Stimulated activated CD8-positive, alpha-beta memory T cell treated with anti-CD3 and anti-CD28 coated beads, Interleukin-15, amount 100 ng/mL, for 4 hours (primary cell): ENCODE measurements around the gene ZNF862.

Experiments
- DNase-seq, 2 donors: peaks; one replicate each; pipeline ENCODE4 v3.0.0-alpha.2; 2020; ENCODE audit warnings: low read depth in 2 of 2

The ZNF862 gene

DNA sequence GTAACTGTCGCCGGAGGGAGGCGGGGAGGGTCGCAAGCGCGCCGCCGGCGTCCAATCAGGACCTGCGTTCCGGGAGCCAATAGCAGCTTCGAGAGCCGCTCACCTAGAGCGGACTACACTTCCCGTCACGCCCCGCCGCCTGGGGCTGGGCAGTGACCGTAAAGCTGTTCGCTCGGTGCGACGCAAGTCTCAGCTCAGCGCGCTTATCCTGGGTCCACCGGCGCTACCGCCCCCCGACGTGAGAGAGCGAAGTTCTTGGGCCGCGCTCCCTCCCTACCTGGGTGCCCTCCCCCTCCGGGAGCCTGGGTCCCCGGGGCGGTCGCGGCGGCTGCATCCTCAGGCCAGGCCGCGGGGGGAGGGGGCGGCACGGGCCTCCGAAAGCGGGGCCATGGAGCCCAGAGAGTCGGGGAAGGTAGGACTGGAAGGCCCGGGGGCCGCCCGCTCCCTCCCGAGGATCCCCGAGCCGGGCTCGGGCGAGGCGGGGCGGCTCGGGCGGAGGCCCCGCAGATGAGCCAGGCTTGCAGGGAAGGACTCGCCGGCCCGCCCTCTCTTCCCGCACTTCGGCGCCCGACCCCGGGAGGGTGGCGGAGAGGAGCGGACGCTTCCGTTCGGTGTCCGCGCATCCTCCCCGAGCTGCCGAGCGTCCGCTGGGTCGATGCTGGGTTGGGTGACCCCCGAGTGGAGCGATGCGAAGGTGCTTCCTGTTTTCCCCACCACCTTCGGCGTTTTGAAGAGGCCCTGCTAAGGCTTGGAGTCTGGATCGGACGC is at the start of gene ZNF862:
Gene ZNF862 (plus strand): TSS at position 152 of the 768 bp plus-strand sequence. CDS start 237 bp downstream, at position 389.
- DNase-seq: peak; percentile 91 to 94

DNA sequence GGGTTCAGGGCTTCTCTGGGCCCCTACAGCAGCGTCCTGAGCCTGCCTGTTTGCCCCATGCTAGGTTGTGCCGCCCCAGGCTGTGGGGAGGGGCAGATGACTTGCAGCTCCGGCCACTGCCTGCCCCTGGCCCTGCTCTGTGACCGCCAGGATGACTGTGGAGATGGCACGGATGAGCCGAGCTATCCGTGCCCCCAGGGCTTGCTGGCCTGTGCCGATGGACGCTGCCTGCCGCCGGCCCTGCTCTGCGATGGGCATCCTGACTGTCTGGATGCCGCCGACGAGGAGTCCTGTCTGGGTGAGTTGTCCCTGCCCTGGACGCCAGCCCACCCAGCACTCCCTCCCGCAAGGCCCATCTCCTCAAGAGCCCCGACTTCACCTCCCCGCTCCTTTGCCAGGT is 49.1 kb upstream of the ZNF862 start:
- DNase-seq: no peak

DNA sequence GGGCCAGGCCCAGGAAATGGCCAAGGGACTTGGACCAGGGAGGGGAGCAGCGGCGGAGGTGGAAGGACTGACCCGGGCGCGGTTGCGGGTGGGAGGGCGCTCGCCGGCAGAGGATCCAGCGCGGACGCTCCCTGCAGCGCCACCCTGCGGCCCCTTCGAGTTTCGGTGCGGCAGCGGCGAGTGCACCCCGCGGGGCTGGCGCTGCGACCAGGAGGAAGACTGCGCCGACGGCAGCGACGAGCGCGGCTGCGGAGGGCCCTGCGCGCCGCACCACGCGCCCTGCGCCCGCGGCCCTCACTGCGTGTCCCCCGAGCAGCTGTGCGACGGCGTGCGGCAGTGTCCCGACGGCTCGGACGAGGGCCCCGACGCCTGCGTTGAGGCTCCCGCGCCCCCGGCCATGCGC is 48.0 kb upstream of the ZNF862 start:
- DNase-seq: no peak

DNA sequence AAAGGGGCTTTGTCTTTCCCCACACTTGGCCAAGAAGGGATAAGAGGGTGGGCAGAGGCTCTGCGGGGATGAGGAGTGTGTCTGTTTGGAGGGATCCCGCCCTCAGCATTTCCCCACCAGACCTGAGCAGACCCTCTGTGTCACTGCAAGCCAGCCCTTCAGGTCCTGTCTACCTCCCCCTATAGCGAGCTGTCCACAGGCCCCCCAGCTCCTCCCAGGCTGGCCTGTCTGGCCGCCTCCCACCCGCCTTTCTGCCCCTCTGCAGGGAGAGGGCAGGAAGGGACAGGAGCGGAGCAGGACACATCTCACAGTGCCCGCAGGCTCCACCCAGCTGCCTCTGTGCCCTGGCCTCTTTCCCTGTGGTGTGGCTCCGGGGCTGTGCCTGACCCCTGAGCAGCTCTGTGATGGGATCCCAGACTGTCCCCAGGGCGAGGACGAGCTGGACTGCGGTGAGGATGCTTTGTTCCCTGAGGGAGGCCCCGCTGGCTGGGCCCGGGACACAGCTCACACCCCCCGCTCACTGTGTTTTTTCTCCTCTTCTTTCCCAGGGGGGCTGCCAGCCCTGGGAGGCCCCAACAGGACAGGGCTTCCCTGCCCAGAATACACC is 47.3 kb upstream of the ZNF862 start:
- DNase-seq: no peak

DNA sequence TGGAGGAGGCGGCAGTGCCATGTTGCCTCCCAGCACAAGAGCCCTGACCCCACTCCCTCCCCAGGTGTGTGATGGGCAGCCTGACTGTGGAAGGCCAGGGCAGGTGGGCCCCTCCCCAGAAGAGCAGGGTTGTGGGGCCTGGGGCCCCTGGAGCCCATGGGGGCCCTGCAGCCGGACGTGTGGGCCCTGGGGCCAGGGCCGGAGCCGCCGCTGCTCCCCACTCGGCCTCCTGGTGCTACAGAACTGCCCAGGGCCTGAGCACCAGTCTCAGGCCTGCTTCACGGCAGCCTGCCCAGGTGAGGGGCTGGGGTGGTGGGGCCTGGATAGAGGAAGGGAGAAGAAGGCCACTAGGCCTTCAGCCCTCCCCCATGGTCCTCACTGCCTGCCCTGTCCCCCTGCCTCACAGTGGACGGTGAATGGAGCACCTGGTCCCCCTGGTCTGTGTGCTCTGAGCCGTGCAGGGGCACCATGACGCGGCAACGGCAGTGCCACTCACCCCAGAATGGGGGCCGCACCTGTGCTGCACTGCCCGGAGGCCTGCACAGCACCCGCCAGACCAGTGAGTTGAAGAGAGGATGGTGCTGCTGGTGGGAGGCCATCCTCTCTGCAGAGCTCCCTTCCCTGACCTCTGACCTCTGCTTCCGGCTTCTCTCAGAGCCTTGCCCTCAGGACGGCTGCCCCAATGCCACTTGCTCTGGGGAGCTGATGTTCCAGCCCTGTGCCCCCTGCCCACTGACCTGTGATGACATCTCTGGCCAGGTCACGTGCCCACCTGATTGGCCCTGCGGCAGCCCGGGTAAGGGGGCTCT is 46.6 kb upstream of the ZNF862 start:
- DNase-seq: no peak

DNA sequence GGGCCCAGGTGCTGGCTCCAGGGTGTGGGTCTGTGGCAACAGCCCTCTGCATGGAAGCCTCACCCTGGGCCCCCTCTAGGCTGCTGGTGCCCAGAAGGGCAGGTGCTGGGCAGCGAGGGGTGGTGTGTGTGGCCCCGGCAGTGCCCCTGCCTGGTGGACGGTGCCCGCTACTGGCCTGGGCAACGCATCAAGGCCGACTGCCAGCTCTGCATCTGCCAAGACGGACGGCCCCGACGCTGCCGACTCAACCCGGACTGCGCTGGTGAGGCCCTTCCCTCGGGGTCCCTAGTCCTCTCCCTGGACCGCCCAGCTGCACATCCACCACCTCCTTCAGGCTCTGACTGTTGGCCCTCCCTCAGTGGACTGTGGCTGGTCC is 46.0 kb upstream of the ZNF862 start:
- DNase-seq: no peak

DNA sequence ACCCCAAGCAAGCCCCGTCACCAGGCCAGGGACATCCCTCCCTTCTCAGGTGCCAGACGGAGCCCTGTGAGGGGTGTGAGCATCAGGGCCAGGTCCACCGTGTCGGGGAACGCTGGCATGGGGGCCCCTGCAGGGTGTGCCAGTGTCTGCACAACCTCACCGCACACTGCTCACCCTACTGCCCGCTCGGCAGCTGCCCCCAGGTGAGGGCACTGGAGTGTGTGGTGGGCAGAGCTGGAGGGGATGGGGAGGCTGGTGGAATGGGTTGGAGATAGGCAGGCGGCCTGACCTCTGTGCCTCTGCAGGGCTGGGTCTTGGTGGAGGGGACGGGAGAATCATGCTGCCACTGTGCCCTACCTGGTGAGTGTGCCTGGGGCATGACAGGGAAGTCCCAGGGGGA is 44.9 kb upstream of the ZNF862 start:
- no peak for DNase-seq

DNA sequence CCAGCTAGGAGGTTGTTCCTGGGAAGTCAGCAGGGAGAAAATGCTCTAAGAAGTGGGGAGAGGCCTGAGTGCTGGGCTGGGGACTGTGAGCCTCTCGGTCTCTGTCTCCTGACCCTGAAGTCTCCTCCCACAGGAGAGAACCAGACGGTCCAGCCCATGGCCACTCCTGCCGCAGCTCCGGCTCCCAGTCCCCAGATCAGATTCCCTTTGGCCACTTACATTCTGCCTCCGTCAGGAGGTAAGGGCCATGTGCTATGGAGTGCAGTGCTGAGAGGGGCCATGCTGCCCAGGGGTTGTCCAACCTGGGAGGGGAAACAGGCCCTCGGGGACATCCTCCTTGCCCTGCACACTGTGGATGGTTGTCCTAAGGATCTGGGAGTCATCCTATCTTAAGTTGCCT is 43.5 kb upstream of the ZNF862 start:
- DNase-seq: no peak

DNA sequence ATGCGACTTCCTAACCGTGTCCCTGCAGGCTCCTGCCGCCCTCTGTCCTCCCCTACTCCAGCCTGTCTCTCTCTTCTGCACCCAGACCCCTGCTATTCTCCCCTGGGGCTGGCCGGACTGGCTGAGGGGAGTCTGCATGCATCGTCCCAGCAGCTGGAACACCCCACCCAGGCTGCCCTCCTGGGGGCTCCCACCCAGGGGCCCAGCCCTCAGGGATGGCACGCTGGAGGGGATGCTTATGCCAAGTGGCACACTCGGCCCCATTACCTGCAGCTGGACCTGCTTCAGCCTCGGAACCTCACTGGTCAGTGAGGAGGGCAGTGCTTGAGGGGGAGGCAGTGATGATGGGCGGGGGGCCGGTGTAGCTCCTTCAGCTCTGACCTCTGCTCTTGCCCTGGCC is 43.0 kb upstream of the ZNF862 start:
- no peak for DNase-seq

DNA sequence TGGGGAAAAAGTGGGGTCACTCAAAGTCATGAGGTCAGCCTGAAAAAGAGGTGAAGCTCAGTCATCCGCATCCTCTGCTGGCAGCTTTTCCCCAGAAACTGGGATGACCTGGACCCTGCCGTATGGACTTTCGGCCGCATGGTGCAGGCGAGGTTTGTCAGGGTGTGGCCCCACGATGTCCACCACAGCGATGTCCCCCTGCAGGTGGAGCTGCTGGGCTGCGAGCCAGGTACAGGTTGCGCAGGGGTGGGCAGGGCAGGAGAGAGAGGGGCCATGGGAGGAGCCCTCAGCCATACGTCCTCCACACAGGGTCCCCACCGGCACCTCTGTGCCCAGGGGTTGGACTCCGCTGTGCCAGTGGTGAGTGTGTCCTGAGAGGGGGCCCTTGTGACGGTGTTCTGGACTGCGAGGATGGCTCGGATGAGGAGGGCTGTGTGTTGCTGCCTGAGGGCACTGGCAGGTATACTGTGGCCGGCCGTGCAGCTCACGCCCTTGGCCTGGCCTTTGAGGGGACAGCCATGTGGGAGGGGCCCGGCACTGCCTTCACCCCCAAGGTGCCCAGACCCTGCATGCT is 41.8 kb upstream of the ZNF862 start:
- no peak for DNase-seq

DNA sequence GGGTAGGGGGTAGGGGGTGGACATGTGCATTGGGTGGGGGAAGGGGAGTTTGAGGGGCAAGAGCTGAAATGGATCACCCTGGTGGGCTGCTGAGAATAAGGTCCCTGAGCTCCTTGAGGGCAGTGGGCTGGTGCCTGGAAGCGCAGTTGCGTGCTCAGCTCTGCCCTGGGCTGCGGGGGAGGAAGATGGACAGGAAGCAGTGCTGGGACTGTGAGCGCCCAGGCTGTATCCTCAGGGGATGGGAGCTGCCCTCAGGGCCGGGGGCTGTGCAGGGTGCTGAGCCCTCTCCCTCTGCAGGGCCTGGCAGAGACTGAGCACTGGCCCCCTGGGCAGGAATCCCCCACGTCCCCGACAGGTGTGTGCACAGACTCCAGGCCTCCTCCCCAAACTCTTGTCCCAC is 40.4 kb upstream of the ZNF862 start:
- no peak for DNase-seq

DNA sequence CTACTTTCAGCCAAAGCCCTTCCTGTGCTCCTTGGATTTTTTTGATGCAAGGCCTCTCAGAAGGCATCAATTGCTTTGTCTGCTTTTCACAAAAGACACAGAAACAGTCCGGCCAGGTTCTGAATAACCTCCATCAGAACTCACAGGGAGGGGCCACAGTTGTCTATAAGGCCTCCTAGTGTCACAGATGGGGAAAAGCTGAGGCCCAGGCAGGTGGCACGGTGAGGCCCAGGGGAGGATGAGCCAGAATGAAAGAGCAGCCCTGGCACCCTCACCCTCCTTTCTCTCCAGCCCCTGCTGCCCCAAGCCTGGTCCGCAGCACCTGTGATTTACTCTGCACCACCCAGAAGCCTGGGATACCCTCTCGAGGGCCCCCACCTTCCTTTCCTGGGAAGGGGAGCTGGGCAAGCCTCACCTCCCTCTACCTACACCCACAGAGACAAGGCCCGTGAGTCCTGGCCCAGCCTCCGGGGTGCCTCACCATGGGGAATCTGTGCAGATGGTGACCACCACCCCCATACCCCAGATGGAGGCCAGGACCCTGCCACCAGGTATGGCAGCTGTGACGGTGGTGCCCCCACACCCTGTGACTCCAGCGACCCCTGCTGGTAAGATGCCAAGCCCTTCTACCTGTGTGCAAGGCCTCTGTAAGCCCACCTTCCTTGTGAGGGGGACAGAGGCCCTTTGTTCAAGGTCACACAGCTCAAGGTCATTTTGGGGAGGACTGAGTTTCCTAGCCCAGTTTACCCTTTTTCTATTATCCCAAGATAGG is 38.6 kb upstream of the ZNF862 start:
- peak; percentile 7 to 16 for DNase-seq

DNA sequence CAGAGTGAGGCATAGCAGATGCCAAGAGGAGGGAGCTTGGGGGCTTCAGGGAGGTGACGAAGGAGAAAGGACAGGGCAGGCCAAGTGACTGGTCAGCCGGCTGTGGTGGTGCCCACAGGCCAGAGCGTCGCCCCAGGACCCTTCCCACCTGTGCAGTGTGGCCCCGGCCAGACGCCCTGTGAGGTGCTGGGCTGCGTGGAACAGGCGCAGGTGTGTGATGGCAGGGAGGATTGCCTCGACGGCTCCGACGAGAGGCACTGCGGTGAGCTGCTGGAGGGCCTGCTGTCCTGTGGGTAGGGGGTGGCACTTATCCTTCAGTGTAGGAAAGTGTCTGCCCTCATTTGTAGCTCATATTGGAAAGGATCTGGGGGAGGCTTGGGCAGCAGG is 38.0 kb upstream of the ZNF862 start:
- DNase-seq: no peak

DNA sequence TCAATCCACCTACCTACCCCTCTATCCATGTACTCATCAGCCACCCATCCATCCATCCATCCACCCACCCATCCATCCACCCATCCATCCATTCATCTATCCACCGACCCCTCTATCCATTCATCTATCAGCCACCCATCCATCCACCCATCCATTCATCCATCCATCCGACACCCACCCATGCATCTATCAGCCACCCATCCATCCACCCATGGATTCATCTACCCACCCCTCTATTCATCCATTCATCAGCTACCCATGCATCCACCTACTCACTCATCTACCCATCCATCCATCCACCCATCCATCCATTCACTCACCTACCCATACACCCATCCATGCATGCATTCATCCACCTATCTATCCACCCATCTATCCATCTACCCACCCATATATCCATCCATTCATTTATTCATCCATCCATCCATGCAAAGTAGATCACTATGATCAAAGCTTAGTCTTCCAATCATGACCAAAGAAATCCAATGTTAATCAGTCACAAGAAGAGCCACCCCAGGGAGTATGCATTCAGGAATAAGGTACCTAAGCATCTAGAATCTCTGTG is 37.1 kb upstream of the ZNF862 start:
- no peak for DNase-seq

DNA sequence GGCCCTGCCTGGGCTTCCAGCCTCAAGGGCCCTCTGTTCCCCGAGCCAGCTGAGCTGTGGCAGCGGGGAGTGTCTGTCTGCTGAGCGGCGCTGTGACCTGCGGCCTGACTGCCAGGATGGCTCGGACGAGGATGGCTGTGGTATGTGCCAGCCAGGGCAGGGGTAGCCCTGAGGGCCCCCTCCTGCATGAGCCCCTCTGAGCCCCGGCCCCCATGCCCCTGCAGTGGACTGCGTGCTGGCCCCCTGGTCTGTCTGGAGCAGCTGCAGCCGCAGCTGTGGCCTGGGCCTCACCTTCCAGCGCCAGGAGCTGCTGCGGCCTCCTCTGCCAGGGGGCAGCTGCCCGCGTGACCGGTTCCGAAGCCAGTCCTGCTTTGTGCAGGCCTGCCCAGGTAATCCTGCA is 36.4 kb upstream of the ZNF862 start:
- DNase-seq: no peak

DNA sequence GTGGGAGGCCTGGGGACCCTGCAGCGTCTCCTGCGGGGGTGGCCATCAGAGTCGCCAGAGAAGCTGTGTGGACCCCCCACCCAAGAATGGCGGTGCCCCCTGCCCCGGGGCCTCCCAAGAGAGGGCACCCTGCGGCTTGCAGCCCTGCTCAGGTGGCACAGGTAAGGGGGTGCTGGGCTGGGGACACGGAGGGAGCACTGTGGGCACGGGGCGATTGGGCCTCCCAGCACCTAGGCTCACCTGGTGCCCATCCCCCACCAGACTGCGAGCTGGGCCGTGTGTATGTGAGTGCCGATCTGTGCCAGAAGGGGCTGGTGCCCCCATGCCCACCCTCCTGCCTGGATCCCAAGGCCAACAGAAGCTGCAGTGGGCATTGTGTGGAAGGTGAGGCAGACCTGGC is 35.2 kb upstream of the ZNF862 start:
- DNase-seq: no peak

DNA sequence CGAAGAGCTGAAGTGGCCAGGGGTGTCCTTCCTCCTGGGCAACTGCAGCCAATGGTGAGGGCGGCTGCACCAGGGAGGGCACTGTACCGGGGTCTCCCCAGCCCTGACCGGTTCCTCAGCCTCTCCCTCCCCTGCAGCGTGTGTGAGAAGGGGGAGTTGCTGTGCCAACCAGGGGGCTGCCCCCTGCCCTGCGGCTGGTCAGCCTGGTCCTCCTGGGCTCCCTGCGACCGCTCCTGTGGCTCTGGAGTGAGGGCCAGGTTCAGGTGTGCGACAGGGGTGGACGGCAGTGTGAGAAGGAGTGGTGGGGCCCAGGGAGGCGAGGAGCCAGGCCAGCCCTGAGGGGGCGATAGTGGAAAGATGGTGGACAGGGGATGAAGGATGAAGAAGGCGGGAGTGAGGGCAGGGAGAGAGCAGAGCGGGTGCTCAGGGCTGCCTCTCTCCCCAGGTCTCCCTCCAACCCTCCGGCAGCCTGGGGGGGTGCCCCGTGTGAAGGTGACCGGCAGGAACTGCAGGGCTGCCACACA is 34.6 kb upstream of the ZNF862 start:
- no peak for DNase-seq

DNA sequence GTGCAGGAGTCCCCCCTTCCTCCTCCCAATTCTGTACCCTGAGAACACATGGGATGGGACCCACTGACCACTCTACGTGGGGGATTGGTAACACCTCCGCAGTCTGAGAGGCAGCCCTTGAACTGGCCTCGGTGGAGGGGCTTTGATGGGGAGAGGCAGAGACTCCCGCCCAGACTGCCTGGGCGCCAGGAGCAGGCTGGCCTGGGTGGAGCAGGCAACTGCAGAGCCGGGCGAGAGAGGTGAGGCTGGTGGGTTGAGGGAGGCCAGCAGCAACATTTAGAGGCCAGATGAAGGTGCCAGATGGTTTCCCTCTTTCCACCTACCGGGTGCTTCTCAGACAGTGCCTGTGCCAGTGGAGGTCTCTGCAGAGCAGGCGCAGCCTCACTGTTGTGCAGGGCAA is 34.1 kb upstream of the ZNF862 start:
- no peak for DNase-seq

DNA sequence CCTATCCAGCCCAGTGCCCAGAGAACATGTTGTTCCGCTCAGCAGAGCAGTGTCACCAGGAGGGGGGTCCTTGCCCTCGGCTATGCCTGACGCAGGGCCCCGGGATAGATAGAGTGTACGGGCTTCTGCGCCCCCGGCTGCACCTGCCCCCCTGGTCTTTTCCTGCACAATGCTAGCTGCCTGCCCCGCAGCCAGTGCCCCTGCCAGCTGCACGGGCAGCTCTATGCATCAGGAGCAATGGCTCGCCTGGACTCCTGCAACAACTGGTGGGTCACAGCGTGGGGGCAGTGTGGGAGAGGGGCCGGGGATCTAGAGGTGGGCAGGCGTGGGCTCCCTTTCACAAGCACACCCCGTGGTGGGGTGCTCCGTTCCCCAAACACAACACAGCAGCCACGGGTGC is 31.4 kb upstream of the ZNF862 start:
- no peak for DNase-seq

DNA sequence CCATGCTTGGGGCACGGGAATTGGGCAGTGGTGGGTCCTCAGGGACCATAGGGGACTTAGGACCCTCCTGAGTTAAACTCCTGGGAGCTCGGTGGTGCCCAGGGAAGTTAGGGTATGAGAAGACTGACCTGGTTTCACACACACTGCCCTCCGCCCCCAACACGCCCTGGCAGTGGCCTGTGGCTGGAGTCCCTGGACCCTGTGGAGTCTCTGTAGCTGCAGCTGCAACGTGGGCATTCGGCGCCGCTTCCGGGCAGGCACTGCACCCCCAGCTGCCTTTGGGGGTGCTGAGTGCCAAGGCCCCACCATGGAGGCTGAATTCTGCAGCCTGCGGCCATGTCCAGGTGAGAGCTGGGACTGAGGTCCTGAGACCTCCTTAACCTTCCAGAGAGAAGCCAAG is 29.9 kb upstream of the ZNF862 start:
- no peak for DNase-seq

DNA sequence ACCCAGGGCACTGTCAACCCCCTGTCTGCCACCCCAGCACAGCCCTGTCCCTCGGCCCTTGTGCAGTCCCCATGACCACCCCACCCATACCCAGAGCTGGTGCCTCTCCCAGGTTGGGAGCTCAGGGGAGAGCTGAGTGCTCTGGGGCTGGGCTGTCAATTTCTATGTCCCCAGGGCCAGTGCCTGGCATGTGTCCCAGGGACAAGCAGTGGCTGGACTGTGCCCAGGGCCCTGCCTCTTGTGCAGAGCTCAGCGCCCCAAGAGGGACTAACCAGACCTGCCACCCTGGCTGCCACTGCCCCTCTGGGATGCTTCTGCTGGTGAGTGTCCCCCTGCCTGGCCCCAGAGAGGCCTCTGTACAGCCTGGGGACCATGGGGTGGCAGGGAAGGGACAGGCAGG is 29.0 kb upstream of the ZNF862 start:
- no peak for DNase-seq
